Right lobe of liver (tissue), 6 donors: ENCODE data around the gene CEPT1. TPM values are rescaled to one million over a fixed set of nuclear protein-coding genes. Genes with fewer than 3 reads are reported as not detected.

Experiments used
- ATAC-seq, 4 donors: fragments of 200-7000 bp; cut with Tn5 transposase; one replicate each; pipeline ENCODE4 v1.9.1; 2020; ENCODE audit warnings: mild to moderate bottlenecking in 4 of 4, moderate library complexity in 4 of 4
- DNase-seq, 3 donors: peaks; one replicate each; pipeline ENCODE4 v3.0.0-alpha.2; 2020
- H3K27ac ChIP-seq, 3 donors: fragments of 200-600 bp; one replicate each; pipeline ENCODE4 v1.8.0; 2022
- H3K27me3 ChIP-seq, 2 donors: fragments of 200-600 bp; one replicate each; pipeline ENCODE4 v1.8.0; 2022
- H3K36me3 ChIP-seq, 4 donors: fragments of 200-600 bp; sonication (generic) in 1 of 4; one replicate each; pipeline versions ENCODE4 v1.5.1 to v1.8.0; 2017 to 2022; ENCODE audit warnings: control low read depth in 1 of 4
- H3K4me1 ChIP-seq, 4 donors: fragments of 200-600 bp; sonication (generic) in 1 of 4; one replicate each; pipeline versions ENCODE4 v1.5.1 to v1.8.0; 2017 to 2022; ENCODE audit warnings: control low read depth in 1 of 4
- H3K4me3 ChIP-seq, 3 donors: fragments of 200-600 bp; one replicate each; pipeline ENCODE4 v1.8.0; 2022
- H3K9me3 ChIP-seq, 4 donors: fragments of 200-600 bp; sonication (generic) in 1 of 4; one replicate each; pipeline versions ENCODE4 v1.5.1 to v1.8.0; 2017 to 2022; ENCODE audit warnings: control low read depth in 1 of 4
- POLR2A ChIP-seq: fragments of 450-650 bp; IDR thresholded peaks from one replicate; pipeline ENCODE4 v1.6.1; 2017; ENCODE audit warnings: antibody characterized with exemption, mild to moderate bottlenecking
- WGBS: methylation state at CpG from one replicate; pipeline ENCODE4 v1.1.6; 2018; ENCODE audit warnings: low coverage, low lambda C conversion rate; ENCODE audit not compliant: insufficient coverage; ENCODE audit errors: missing lambda C conversion rate; 5-methylcytosine and 5-hydroxymethylcytosine counted together
- intact Hi-C, 2 donors: fragments of 100-400 bp; cut with DNase I; formaldehyde crosslinking; loops; one replicate each; pipeline versions ENCODE4 v1.11.2 to v1.14.1; 2022
- total RNA-seq, 6 experiments: library from RNA; depleted of rRNA in 2 of 6; stranded (reverse); fragments of >200 nt in 2 of 6; fragmentation: NEBNext Ultra II Directional in 3 of 6; extraction: Animal tissue kit (Norgen Biotek cat#: 25700) in 3 of 6; gene quantifications; one replicate each; pipeline versions ENCODE4 v1.1.0 to v1.2.4, GENCODE V29; 2016 to 2023
- TF ChIP-seq, protein P1 (sequence below), 4 donors: fragments of 200-600 bp in 3 of 4; fragments of 450-650 bp in 1 of 4; IDR thresholded peaks; one replicate each; pipeline versions ENCODE4 v1.5.1 to v1.8.0; 2016 to 2022; ENCODE audit warnings: antibody characterized with exemption in 4 of 4, mild to moderate bottlenecking in 2 of 4
- donor health status: DM: no; HTN: yes; CAD: no.
- donor health status: DM: no; HTN: no; CAD: no.
- donor health status: DM: no; HTN: no; CAD: no.
- donor health status: DM: no; HTN: yes; CAD: no.
- donor health status: DM: no; HTN: yes; CAD: no.

Gene CEPT1
- total RNA-seq, 6 experiments from 2014 or later: 21.9 to 35.0 (median 27.8) TPM

DNA sequence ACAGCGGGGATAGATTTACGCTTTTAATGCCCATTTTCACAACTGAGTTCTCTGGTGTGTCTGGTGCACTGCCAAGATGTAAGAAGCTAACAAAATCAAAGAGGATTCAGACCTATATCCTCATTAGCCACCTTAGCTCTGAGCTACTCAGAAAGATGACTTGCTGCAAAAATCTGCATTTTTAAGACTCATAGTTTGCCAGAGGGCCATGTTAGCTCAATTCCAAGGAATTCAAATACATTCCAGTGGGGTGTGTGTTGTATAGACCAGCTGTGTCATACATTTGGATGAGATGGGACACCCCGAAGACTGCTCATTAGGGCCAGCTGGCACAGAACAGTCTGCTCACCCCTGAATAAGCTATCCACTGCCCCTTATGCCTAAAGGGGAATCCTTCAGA, 51.5 kb downstream of the CEPT1 start:
- intact Hi-C loops: no loop called here
- Histone ChIP-seq H3K4me1 (peaks cover 0 to 82% (median 33%) of the 10 kb centered on the region in 4 donors), H3K9me3 (no peaks in the 10 kb centered on the region), H3K36me3 (peaks cover 0 to 22% (median 6%) of the 10 kb centered on the region in 4 donors), H3K27me3 (no peaks in the 10 kb centered on the region), H3K4me3 (no peak overlapping the region), H3K27ac (peak overlapping the region in 2 of 3 donors; percentile 39 to 41)
- ATAC-seq: no peak
- 63% methylated on average over 3 of the region's 3 CpGs for WGBS
- DNase-seq: no peak
- TF ChIP-seq, protein P1, sequence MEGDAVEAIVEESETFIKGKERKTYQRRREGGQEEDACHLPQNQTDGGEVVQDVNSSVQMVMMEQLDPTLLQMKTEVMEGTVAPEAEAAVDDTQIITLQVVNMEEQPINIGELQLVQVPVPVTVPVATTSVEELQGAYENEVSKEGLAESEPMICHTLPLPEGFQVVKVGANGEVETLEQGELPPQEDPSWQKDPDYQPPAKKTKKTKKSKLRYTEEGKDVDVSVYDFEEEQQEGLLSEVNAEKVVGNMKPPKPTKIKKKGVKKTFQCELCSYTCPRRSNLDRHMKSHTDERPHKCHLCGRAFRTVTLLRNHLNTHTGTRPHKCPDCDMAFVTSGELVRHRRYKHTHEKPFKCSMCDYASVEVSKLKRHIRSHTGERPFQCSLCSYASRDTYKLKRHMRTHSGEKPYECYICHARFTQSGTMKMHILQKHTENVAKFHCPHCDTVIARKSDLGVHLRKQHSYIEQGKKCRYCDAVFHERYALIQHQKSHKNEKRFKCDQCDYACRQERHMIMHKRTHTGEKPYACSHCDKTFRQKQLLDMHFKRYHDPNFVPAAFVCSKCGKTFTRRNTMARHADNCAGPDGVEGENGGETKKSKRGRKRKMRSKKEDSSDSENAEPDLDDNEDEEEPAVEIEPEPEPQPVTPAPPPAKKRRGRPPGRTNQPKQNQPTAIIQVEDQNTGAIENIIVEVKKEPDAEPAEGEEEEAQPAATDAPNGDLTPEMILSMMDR (IDR thresholded peaks at IDR 0.05): no peak
- no peak for TF ChIP-seq POLR2A

DNA sequence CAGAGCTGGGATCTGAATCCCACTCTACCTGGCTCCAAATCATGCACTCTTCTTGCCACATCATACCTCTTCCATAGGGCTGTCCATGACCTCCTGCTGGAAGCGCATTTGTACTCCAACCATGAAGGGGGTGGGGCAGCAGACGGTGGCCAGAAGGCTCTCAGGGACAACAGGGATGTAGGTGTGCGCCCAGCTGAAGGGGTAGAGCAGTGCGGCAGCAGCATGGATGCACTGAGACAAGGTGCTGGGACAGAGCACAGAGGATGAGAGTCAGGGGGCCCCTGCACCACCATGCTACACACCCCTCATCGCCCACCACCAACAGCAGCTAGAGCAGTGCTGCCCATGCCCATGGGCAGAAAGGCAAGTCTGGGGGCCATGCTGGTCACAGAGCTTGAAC, 52.1 kb downstream of the CEPT1 start:
- peak overlapping the region in 2 of 3 donors; percentile 6 to 39 for H3K27ac ChIP-seq
- no peak overlapping the region for H3K4me3 ChIP-seq
- no peaks in the 10 kb centered on the region for H3K9me3 ChIP-seq
- DNase-seq (no peak), ATAC-seq (no peak)
- H3K4me1 ChIP-seq: peaks cover 0 to 81% (median 33%) of the 10 kb centered on the region in 4 donors
- WGBS: no CpG with 5 or more reads among the region's 5 CpGs
- peaks cover 0 to 16% (median 3%) of the 10 kb centered on the region in 4 donors for H3K36me3 ChIP-seq
- TF ChIP-seq POLR2A: no peak
- TF ChIP-seq, protein P1 (IDR thresholded peaks at IDR 0.05): no peak
- H3K27me3 ChIP-seq: no peaks in the 10 kb centered on the region
- intact Hi-C loops: no loop called here

DNA sequence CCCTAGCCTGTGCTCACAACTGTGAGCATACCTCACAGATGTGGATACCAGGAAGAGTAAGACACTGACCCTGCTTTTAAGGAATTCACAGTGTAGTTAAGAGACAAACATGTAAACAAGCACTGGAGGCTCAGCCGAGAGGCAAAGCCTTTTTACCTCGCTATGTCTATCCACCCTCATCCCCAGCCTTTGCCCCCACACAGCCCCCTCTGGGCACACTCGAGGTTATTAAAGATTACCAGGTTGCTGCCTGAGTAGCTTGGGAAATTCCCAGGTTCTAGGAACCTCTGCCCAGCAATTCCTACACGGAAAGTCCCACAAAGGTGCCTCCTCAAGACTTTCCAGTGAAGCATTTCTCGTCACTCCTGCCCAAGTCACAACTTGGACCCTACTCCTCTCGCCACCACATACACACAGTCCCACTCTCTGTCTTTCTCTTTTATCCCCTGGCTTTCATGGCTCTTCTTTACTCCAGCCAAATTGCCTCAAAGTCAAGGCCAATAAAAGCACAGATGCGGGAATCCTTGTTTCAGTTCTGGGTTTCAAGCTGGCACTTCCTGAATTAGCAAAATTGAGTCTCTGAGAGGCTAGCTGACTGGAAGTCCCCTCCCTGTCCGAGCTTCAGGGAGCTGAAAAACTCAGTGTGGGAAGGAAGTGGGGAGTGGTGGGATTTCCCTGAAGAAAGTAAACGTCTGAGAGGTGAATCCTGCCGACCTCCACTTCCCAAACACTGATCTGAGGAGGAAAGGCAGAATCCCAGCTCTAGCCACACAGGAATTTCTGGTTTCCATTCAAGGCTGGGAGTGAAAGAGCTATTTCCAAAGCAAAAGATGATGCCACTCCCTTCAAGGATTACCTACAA, 52.9 kb downstream of the CEPT1 start:
- Histone ChIP-seq H3K27ac (peak overlapping the region; percentile 6 to 33 (median 23)), H3K36me3 (peaks cover 0 to 12% (median 2%) of the 10 kb centered on the region in 4 donors), H3K27me3 (no peaks in the 10 kb centered on the region), H3K4me3 (no peak overlapping the region), H3K4me1 (peaks cover 0 to 76% (median 33%) of the 10 kb centered on the region in 4 donors), H3K9me3 (no peaks in the 10 kb centered on the region)
- ATAC-seq (peak in 3 of 4 donors; percentile 4 to 40 (median 31)), DNase-seq (no peak)
- 41% methylated on average over 9 of the region's 10 CpGs for WGBS
- intact Hi-C loops: no loop called here
- no peak for TF ChIP-seq POLR2A
- TF ChIP-seq, protein P1 (IDR thresholded peaks at IDR 0.05): no peak

- Histone ChIP-seq H3K4me1 (peaks cover 0 to 78% (median 33%) of the 10 kb centered on the region in 4 donors), H3K27me3 (no peaks in the 10 kb centered on the region), H3K9me3 (no peaks in the 10 kb centered on the region), H3K27ac (peak overlapping the region; percentile 23 to 51 (median 33)), H3K36me3 (peaks cover 0 to 7% (median 1%) of the 10 kb centered on the region in 4 donors), H3K4me3 (no peak overlapping the region)
- 88% methylated on average over 3 of the region's 3 CpGs for WGBS
- ATAC-seq (peak in 3 of 4 donors; percentile 4 to 38 (median 30)), DNase-seq (no peak)
- intact Hi-C loops: no loop called here
- TF ChIP-seq, protein P1 (IDR thresholded peaks at IDR 0.05): no peak
- TF ChIP-seq POLR2A: no peak
Measured at GRCh38 chr1:111193712-111194480, 53.9 kb downstream of the CEPT1 start.
